ENCODE data around the gene SLC25A5.

The SLC25A5 gene

GRCh38 chrX:119442286-119442685, 26.0 kb upstream of the SLC25A5 start:
- Histone ChIP-seq H3K4me3 (ENCODE audit: low read depth in 1 of 2, low read length in 2 of 2) (no peak overlapping the region), H3K36me3 (ENCODE audit: control insufficient read depth in 1 of 2, insufficient read depth in 2 of 2, low read length in 2 of 2) (no peaks in the 10 kb centered on the region), H3K9ac (ENCODE audit: low read depth in 1 of 2, low read length in 2 of 2) (no peak overlapping the region), H3K27me3 (ENCODE audit: control insufficient read depth in 1 of 2, insufficient read depth in 2 of 2, low read length in 2 of 2) (no peaks in the 10 kb centered on the region), H3K4me1 (ENCODE audit: control insufficient read depth in 1 of 2, insufficient read depth in 2 of 2, low read length in 2 of 2) (no peaks in the 10 kb centered on the region), H3K9me3 (ENCODE audit: control insufficient read depth in 1 of 2, low read length in 2 of 2) (no peaks in the 10 kb centered on the region), H3K27ac (ENCODE audit: low read depth, low read length) (no peak overlapping the region)

- Histone ChIP-seq H3K27me3 (ENCODE audit: control insufficient read depth in 1 of 2, insufficient read depth in 2 of 2, low read length in 2 of 2) (no peaks in the 10 kb centered on the region), H3K27ac (ENCODE audit: low read depth, low read length) (no peak overlapping the region), H3K4me1 (ENCODE audit: control insufficient read depth in 1 of 2, insufficient read depth in 2 of 2, low read length in 2 of 2) (peaks cover 0 to 2% of the 10 kb centered on the region in 2 donors), H3K9ac (ENCODE audit: low read depth in 1 of 2, low read length in 2 of 2) (no peak overlapping the region), H3K36me3 (ENCODE audit: control insufficient read depth in 1 of 2, insufficient read depth in 2 of 2, low read length in 2 of 2) (peaks cover 0 to 10% of the 10 kb centered on the region in 2 donors), H3K9me3 (ENCODE audit: control insufficient read depth in 1 of 2, low read length in 2 of 2) (no peaks in the 10 kb centered on the region), H3K4me3 (ENCODE audit: low read depth in 1 of 2, low read length in 2 of 2) (no peak overlapping the region)
Observed at GRCh38 chrX:119453202-119453601, 15.0 kb upstream of the SLC25A5 start.

- H3K9me3 ChIP-seq (ENCODE audit: control insufficient read depth in 1 of 2, low read length in 2 of 2), result no peaks in the 10 kb centered on the region
- peaks cover 0 to 10% of the 10 kb centered on the region in 2 donors for H3K36me3 ChIP-seq (ENCODE audit: control insufficient read depth in 1 of 2, insufficient read depth in 2 of 2, low read length in 2 of 2)
- no peak overlapping the region for H3K4me3 ChIP-seq (ENCODE audit: low read depth in 1 of 2, low read length in 2 of 2)
- H3K4me1 ChIP-seq (ENCODE audit: control insufficient read depth in 1 of 2, insufficient read depth in 2 of 2, low read length in 2 of 2), result peaks cover 0 to 2% of the 10 kb centered on the region in 2 donors
- no peaks in the 10 kb centered on the region for H3K27me3 ChIP-seq (ENCODE audit: control insufficient read depth in 1 of 2, insufficient read depth in 2 of 2, low read length in 2 of 2)
- H3K9ac ChIP-seq (ENCODE audit: low read depth in 1 of 2, low read length in 2 of 2), result no peak overlapping the region
- no peak overlapping the region for H3K27ac ChIP-seq (ENCODE audit: low read depth, low read length)
Observed at GRCh38 chrX:119455264-119455663, 13.0 kb upstream of the SLC25A5 start.

GRCh38 chrX:119459181-119459580, 9.1 kb upstream of the SLC25A5 start:
- Histone ChIP-seq H3K4me3 (ENCODE audit: low read depth in 1 of 2, low read length in 2 of 2) (no peak overlapping the region), H3K36me3 (ENCODE audit: control insufficient read depth in 1 of 2, insufficient read depth in 2 of 2, low read length in 2 of 2) (no peaks in the 10 kb centered on the region), H3K27ac (ENCODE audit: low read depth, low read length) (no peak overlapping the region), H3K9ac (ENCODE audit: low read depth in 1 of 2, low read length in 2 of 2) (no peak overlapping the region), H3K27me3 (ENCODE audit: control insufficient read depth in 1 of 2, insufficient read depth in 2 of 2, low read length in 2 of 2) (no peaks in the 10 kb centered on the region), H3K4me1 (ENCODE audit: control insufficient read depth in 1 of 2, insufficient read depth in 2 of 2, low read length in 2 of 2) (peaks cover 0 to 8% of the 10 kb centered on the region in 2 donors), H3K9me3 (ENCODE audit: control insufficient read depth in 1 of 2, low read length in 2 of 2) (no peaks in the 10 kb centered on the region)

- Histone ChIP-seq H3K4me1 (ENCODE audit: control insufficient read depth in 1 of 2, insufficient read depth in 2 of 2, low read length in 2 of 2) (peaks cover 11% of the 10 kb centered on the region in 2 donors), H3K9ac (ENCODE audit: low read depth in 1 of 2, low read length in 2 of 2) (no peak overlapping the region), H3K27me3 (ENCODE audit: control insufficient read depth in 1 of 2, insufficient read depth in 2 of 2, low read length in 2 of 2) (no peaks in the 10 kb centered on the region), H3K36me3 (ENCODE audit: control insufficient read depth in 1 of 2, insufficient read depth in 2 of 2, low read length in 2 of 2) (peaks cover 6 to 14% of the 10 kb centered on the region in 2 donors), H3K4me3 (ENCODE audit: low read depth in 1 of 2, low read length in 2 of 2) (no peak overlapping the region), H3K9me3 (ENCODE audit: control insufficient read depth in 1 of 2, low read length in 2 of 2) (no peaks in the 10 kb centered on the region), H3K27ac (ENCODE audit: low read depth, low read length) (no peak overlapping the region)
Observed at GRCh38 chrX:119465555-119465954, 2.7 kb upstream of the SLC25A5 start.

GRCh38 chrX:119466970-119467369, 1.3 kb upstream of the SLC25A5 start:
- Histone ChIP-seq H3K4me3 (ENCODE audit: low read depth in 1 of 2, low read length in 2 of 2) (no peak overlapping the region), H3K27me3 (ENCODE audit: control insufficient read depth in 1 of 2, insufficient read depth in 2 of 2, low read length in 2 of 2) (no peaks in the 10 kb centered on the region), H3K9me3 (ENCODE audit: control insufficient read depth in 1 of 2, low read length in 2 of 2) (no peaks in the 10 kb centered on the region), H3K9ac (ENCODE audit: low read depth in 1 of 2, low read length in 2 of 2) (peak overlapping the region in 1 of 2 donors; percentile 29), H3K36me3 (ENCODE audit: control insufficient read depth in 1 of 2, insufficient read depth in 2 of 2, low read length in 2 of 2) (peaks cover 8 to 21% of the 10 kb centered on the region in 2 donors), H3K27ac (ENCODE audit: low read depth, low read length) (no peak overlapping the region), H3K4me1 (ENCODE audit: control insufficient read depth in 1 of 2, insufficient read depth in 2 of 2, low read length in 2 of 2) (peaks cover 11% of the 10 kb centered on the region in 2 donors)

GRCh38 chrX:119467433-119467832, 811 bp upstream of the SLC25A5 start:
- Histone ChIP-seq H3K4me3 (ENCODE audit: low read depth in 1 of 2, low read length in 2 of 2) (peak overlapping the region in 1 of 2 donors; percentile 74), H3K36me3 (ENCODE audit: control insufficient read depth in 1 of 2, insufficient read depth in 2 of 2, low read length in 2 of 2) (peaks cover 8 to 21% of the 10 kb centered on the region in 2 donors), H3K27ac (ENCODE audit: low read depth, low read length) (no peak overlapping the region), H3K9ac (ENCODE audit: low read depth in 1 of 2, low read length in 2 of 2) (peak overlapping the region in 1 of 2 donors; percentile 29), H3K9me3 (ENCODE audit: control insufficient read depth in 1 of 2, low read length in 2 of 2) (no peaks in the 10 kb centered on the region), H3K4me1 (ENCODE audit: control insufficient read depth in 1 of 2, insufficient read depth in 2 of 2, low read length in 2 of 2) (peaks cover 11% of the 10 kb centered on the region in 2 donors), H3K27me3 (ENCODE audit: control insufficient read depth in 1 of 2, insufficient read depth in 2 of 2, low read length in 2 of 2) (no peaks in the 10 kb centered on the region)

GRCh38 chrX:119468551-119469312, 488 bp downstream of the SLC25A5 start:
- Histone ChIP-seq H3K9ac (ENCODE audit: low read depth in 1 of 2, low read length in 2 of 2) (peak overlapping the region; percentile 87 to 92), H3K4me1 (ENCODE audit: control insufficient read depth in 1 of 2, insufficient read depth in 2 of 2, low read length in 2 of 2) (peaks cover 8 to 11% of the 10 kb centered on the region in 2 donors), H3K4me3 (ENCODE audit: low read depth in 1 of 2, low read length in 2 of 2) (peak overlapping the region; percentile 74 to 80), H3K27me3 (ENCODE audit: control insufficient read depth in 1 of 2, insufficient read depth in 2 of 2, low read length in 2 of 2) (no peaks in the 10 kb centered on the region), H3K36me3 (ENCODE audit: control insufficient read depth in 1 of 2, insufficient read depth in 2 of 2, low read length in 2 of 2) (peaks cover 8 to 21% of the 10 kb centered on the region in 2 donors), H3K9me3 (ENCODE audit: control insufficient read depth in 1 of 2, low read length in 2 of 2) (no peaks in the 10 kb centered on the region), H3K27ac (ENCODE audit: low read depth, low read length) (peak overlapping the region; percentile 95)

GRCh38 chrX:119469313-119469635, 1.0 kb downstream of the SLC25A5 start:
- H3K27ac ChIP-seq (ENCODE audit: low read depth, low read length), result peak overlapping the region; percentile 81
- peaks cover 8 to 11% of the 10 kb centered on the region in 2 donors for H3K4me1 ChIP-seq (ENCODE audit: control insufficient read depth in 1 of 2, insufficient read depth in 2 of 2, low read length in 2 of 2)
- peak overlapping the region; percentile 55 to 70 for H3K9ac ChIP-seq (ENCODE audit: low read depth in 1 of 2, low read length in 2 of 2)
- H3K4me3 ChIP-seq (ENCODE audit: low read depth in 1 of 2, low read length in 2 of 2), result peak overlapping the region; percentile 73 to 75
- peaks cover 8 to 21% of the 10 kb centered on the region in 2 donors for H3K36me3 ChIP-seq (ENCODE audit: control insufficient read depth in 1 of 2, insufficient read depth in 2 of 2, low read length in 2 of 2)
- no peaks in the 10 kb centered on the region for H3K27me3 ChIP-seq (ENCODE audit: control insufficient read depth in 1 of 2, insufficient read depth in 2 of 2, low read length in 2 of 2)
- H3K9me3 ChIP-seq (ENCODE audit: control insufficient read depth in 1 of 2, low read length in 2 of 2), result no peaks in the 10 kb centered on the region

GRCh38 chrX:119474615-119475388, 6.6 kb downstream of the SLC25A5 start:
- H3K27me3 ChIP-seq (ENCODE audit: control insufficient read depth in 1 of 2, insufficient read depth in 2 of 2, low read length in 2 of 2), result no peaks in the 10 kb centered on the region
- H3K36me3 ChIP-seq (ENCODE audit: control insufficient read depth in 1 of 2, insufficient read depth in 2 of 2, low read length in 2 of 2), result peaks cover 8 to 15% of the 10 kb centered on the region in 2 donors
- H3K4me3 ChIP-seq (ENCODE audit: low read depth in 1 of 2, low read length in 2 of 2), result no peak overlapping the region
- H3K4me1 ChIP-seq (ENCODE audit: control insufficient read depth in 1 of 2, insufficient read depth in 2 of 2, low read length in 2 of 2), result peaks cover 3 to 5% of the 10 kb centered on the region in 2 donors
- no peak overlapping the region for H3K9ac ChIP-seq (ENCODE audit: low read depth in 1 of 2, low read length in 2 of 2)
- no peak overlapping the region for H3K27ac ChIP-seq (ENCODE audit: low read depth, low read length)
- no peaks in the 10 kb centered on the region for H3K9me3 ChIP-seq (ENCODE audit: control insufficient read depth in 1 of 2, low read length in 2 of 2)

Data from duodenal mucosa (tissue), 2 donors.